HG03060 (cell line): Measurements from ENCODE around the gene IKZF1.

Experiments used
- ATAC-seq: cut with Tn5 transposase; IDR thresholded peaks from one replicate; pipeline ENCODE4 v1.9.1; 2021; ENCODE audit warnings: low read depth, moderate number of reproducible peaks; ENCODE audit not compliant: unreplicated experiment

The IKZF1 gene

GRCh38 chr7:50307368-50308032 is 3.0 kb downstream of the IKZF1 start:
- ATAC-seq = no peak

DNA sequence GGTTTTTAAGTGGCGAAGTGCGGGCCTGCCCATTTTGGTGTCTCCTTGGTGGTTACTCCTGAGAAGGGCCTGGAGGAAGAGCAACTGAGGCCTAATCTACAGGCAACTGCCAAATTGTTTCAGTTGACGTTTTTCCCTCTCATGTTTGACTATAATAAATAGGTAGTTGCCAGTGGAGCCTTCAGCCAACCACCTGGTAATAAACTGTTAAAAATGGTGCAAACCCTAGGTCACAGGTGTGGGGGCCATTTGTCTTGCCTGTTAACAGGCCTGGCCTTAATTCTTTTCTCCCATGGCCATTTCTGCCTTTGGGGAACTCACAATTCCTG is 3.7 kb downstream of the IKZF1 start:
- ATAC-seq = no peak

- ATAC-seq = no peak
Observed at GRCh38 chr7:50308532-50309385, 4.2 kb downstream of the IKZF1 start.

DNA sequence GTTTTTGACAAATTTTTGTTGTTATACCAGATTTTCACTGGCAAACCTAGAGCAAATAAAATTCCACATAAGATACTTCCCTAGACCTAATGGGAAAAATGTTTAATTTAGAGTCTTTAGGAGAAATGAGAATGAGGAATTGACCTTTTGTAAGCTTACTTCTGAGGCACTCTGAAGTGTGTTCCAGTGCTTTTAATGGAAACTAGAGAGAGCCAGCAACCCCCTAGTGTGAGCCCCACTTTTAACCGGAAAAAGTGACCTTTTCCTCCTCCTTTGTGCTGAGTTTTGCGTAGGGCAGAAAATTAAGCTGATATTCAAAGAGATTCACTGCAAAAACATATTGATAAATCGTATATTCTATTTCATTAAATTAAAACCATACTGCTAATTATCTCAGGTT is 5.2 kb downstream of the IKZF1 start:
- no peak for ATAC-seq

DNA sequence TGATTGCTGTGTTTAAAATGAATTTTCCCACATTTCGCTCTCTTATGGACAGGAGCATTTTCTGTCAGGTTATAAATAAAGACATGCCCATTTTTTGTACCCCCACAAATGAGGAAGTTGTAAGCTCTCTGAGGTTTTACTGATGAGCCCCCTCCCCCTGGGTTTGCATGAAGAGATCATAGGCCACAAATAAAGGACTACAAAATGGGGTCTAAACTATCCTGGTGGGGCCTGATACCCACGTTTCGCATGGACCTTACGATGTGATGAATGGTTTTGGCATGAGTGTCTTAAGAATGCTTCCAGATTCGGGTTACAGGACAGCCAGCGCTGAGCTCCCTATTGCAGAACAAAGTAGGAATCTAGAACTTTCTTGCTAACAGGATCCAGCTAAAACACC is 5.8 kb downstream of the IKZF1 start:
- no peak for ATAC-seq

DNA sequence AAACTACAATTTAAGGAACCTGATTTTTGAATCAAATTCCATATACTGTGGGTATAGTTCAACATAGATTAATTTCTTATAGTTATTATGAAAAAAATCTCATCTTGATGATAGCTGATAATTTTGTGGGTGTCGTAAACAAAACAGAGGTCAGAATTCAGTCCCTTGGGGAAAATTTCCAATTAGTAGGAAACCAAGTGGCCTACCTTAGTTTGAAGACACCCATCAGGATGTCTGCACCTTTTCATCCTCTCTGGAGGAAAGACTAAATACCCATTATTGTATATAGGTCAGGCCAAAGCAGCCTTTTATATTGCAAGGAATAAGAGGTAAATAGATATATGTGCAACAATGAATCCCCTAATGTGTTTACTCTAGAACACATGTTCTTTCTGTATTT is 6.4 kb downstream of the IKZF1 start:
- ATAC-seq = no peak

DNA sequence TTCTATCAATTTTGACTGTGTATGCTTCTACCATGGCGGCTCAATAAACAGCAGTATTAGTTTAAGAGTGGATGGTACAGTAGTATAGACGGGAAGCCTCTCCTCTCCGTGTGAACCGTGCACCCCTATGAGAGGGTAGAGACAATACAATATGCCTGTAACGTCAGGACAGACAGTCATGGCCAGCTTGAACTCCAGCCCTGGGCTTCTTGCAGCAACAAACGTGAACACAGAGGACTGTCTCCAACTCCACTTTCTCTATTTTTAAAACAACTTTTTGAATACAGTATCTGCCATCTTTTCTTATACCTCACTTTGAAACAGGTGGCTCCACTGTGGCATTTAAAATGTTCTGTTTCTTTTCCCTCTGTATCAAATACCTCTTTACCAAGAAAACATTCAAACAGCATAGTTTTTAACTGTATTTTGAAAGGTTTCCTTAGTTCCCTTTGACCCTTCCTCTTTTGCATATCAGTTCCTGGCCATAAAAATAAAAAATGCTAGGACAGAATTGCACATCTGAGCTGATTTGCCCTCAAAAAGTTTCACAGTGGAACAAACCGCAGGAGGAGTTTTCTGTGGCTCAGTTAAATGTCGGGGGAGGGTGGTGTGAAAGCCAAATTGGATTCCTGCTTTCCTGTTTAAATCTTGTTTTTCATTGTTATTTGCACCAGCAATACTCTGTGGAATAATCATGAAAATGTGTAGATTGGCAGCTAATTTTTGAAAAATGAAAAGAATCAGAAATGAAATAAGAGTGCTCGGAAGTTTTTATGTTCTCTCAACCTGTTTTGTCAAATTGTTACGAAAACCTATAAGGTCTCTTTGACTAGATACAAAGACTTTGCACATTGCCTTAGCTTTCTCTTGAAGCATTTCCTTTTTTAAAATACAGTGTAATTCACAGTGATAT is 8.0 kb downstream of the IKZF1 start:
- ATAC-seq = no peak

GRCh38 chr7:50314836-50315592 is 10.5 kb downstream of the IKZF1 start:
- ATAC-seq = no peak

- no peak for ATAC-seq
Observed at GRCh38 chr7:50315739-50316671, 11.5 kb downstream of the IKZF1 start.

- ATAC-seq = peak; percentile 43
Observed at GRCh38 chr7:50317221-50317678, 12.7 kb downstream of the IKZF1 start.

GRCh38 chr7:50317697-50318669 is 13.5 kb downstream of the IKZF1 start:
- ATAC-seq = no peak

- no peak for ATAC-seq
Observed at GRCh38 chr7:50321487-50322067, 17.1 kb downstream of the IKZF1 start.

DNA sequence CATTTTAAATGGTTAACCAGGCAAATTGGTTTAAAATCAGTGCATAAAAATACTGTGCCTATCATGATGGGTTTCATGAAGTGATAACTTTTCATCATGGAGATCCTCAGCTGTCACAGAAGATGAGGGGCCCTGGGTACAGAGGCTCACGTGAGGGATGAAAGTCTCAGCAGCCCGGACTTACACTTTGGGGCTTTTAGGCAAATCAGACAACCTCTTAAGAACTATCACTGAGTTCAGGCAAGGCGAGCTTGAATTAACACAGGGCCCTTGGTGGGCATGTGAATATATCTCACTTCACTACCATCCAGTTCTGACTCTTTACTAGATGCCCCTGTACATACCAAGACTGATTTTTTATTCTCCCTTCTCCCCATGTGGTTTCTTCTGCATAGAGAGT is 19.6 kb downstream of the IKZF1 start:
- ATAC-seq = no peak

- no peak for ATAC-seq
Observed at GRCh38 chr7:50327443-50327842, 22.9 kb downstream of the IKZF1 start.

- no peak for ATAC-seq
Observed at GRCh38 chr7:50329775-50330174, 25.3 kb downstream of the IKZF1 start.

DNA sequence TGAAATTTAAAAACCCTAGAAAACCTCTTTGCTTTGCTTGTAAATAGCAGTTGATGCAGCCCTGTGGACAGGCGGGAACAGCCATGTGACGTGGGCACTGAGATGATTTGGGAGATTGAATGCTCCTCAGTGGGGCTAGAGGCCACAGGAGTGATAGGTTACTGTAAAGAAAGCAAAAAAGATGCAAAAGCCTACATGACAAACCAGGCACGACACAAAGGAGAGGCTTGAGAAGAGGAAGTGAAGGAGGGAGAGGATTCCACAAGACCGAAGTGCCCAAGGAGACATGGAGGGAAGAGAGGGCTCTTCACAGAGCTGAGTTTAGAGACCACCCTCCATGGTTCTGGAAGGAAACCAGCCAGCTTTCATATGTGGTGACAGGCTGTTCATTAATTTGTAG is 25.7 kb downstream of the IKZF1 start:
- no peak for ATAC-seq

- ATAC-seq = no peak
Observed at GRCh38 chr7:50330696-50331095, 26.2 kb downstream of the IKZF1 start.
